ENCODE results near the gene XRCC3. TPM values are rescaled to one million over a fixed set of nuclear protein-coding genes. Genes with fewer than 3 reads are reported as not detected.

Gene XRCC3
- total RNA-seq, 6 donors from 2014 or later: 2.4 to 16.8 (median 5.8) TPM

- no peaks in the 10 kb centered on the region for H3K27me3 ChIP-seq
- DNase-seq (no peak), ATAC-seq (ENCODE audit: low FRiP score in 2 of 2) (no peak)
- H3K4me1 ChIP-seq: peaks cover 17 to 43% (median 23%) of the 10 kb centered on the region in 4 donors
- H3K9me3 ChIP-seq: no peaks in the 10 kb centered on the region
- H3K4me3 ChIP-seq: no peak overlapping the region
- H3K36me3 ChIP-seq: peaks cover 11 to 83% (median 53%) of the 10 kb centered on the region in 4 donors
- 72 to 75% methylated on average over 23 to 24 of the region's 24 CpGs for WGBS, 2 donors
- no peak for TF ChIP-seq POLR2AphosphoS5 (IDR thresholded peaks at IDR 0.05)
- TF ChIP-seq EP300 (IDR thresholded peaks at IDR 0.05): no peak
- no peak for TF ChIP-seq POLR2A (IDR thresholded peaks at IDR 0.05)
- TF ChIP-seq CTCF (IDR thresholded peaks at IDR 0.05): no peak
- H3K27ac ChIP-seq: peak overlapping the region in 1 of 4 donors; percentile 75
Observed at GRCh38 chr14:103703433-103704385, 11.5 kb downstream of the XRCC3 start.

- WGBS, 2 donors: 94 to 96% methylated on average over 25 to 29 of the region's 29 CpGs
- no peak for ATAC-seq (ENCODE audit: low FRiP score in 2 of 2)
- H3K4me1 ChIP-seq: peaks cover 17 to 52% (median 31%) of the 10 kb centered on the region in 4 donors
- H3K4me3 ChIP-seq: no peak overlapping the region
- TF ChIP-seq POLR2AphosphoS5 (IDR thresholded peaks at IDR 0.05) (no peak), POLR2A (IDR thresholded peaks at IDR 0.05) (no peak), CTCF (IDR thresholded peaks at IDR 0.05) (no peak), EP300 (IDR thresholded peaks at IDR 0.05) (no peak)
- no peaks in the 10 kb centered on the region for H3K9me3 ChIP-seq
- H3K36me3 ChIP-seq: peaks cover 11 to 89% (median 57%) of the 10 kb centered on the region in 4 donors
- DNase-seq: peak in 1 of 2 donors; percentile 71
- no peaks in the 10 kb centered on the region for H3K27me3 ChIP-seq
- H3K27ac ChIP-seq: no peak overlapping the region
Observed at GRCh38 chr14:103702497-103703432, 12.5 kb downstream of the XRCC3 start.

GRCh38 chr14:103702095-103702494 is 13.2 kb downstream of the XRCC3 start:
- Histone ChIP-seq H3K4me1 (peaks cover 23 to 59% (median 37%) of the 10 kb centered on the region in 4 donors), H3K27me3 (no peaks in the 10 kb centered on the region), H3K4me3 (no peak overlapping the region), H3K36me3 (peaks cover 11 to 88% (median 59%) of the 10 kb centered on the region in 4 donors), H3K9me3 (no peaks in the 10 kb centered on the region), H3K27ac (no peak overlapping the region)
- ATAC-seq (ENCODE audit: low FRiP score in 2 of 2): no peak
- TF ChIP-seq CTCF (IDR thresholded peaks at IDR 0.05) (no peak), POLR2A (IDR thresholded peaks at IDR 0.05) (no peak), EP300 (IDR thresholded peaks at IDR 0.05) (no peak), POLR2AphosphoS5 (IDR thresholded peaks at IDR 0.05) (no peak)
- no peak for DNase-seq
- WGBS, 2 donors: 90 to 93% methylated on average over 3 to 5 of the region's 5 CpGs

GRCh38 chr14:103700753-103701490 is 14.3 kb downstream of the XRCC3 start:
- Histone ChIP-seq H3K27ac (no peak overlapping the region), H3K4me3 (no peak overlapping the region), H3K36me3 (peaks cover 11 to 79% (median 56%) of the 10 kb centered on the region in 4 donors), H3K9me3 (no peaks in the 10 kb centered on the region), H3K27me3 (no peaks in the 10 kb centered on the region), H3K4me1 (peaks cover 31 to 61% (median 46%) of the 10 kb centered on the region in 4 donors)
- ATAC-seq (ENCODE audit: low FRiP score in 2 of 2): no peak
- TF ChIP-seq POLR2AphosphoS5 (IDR thresholded peaks at IDR 0.05) (no peak), CTCF (IDR thresholded peaks at IDR 0.05) (no peak), POLR2A (IDR thresholded peaks at IDR 0.05) (no peak), EP300 (IDR thresholded peaks at IDR 0.05) (no peak)
- 83 to 94% methylated on average over 6 to 21 of the region's 21 CpGs for WGBS, 2 donors
- DNase-seq: peak in 1 of 2 donors; percentile 71

All from upper lobe of left lung (tissue), 6 donors.